K562 (cell line): ENCODE results near the gene NUP210. TPM values are rescaled to one million over a fixed set of nuclear protein-coding genes. Genes with fewer than 3 reads are reported as not detected.

Source experiments
- CAMTA2 ChIP-seq: fragments of 250-450 bp; sonication (Bioruptor Pico); conservative IDR thresholded peaks from 2 replicates; pipeline ENCODE4 v1.5.1; 2022
- CBX1 ChIP-seq: sonication (generic); IDR thresholded peaks from 2 replicates; pipeline ENCODE4 v1.6.1; 2016; ENCODE audit warnings: antibody characterized with exemption, low read depth, mild to moderate bottlenecking
- CREB1 ChIP-seq, 2 experiments: sonication (generic) in 1 of 2; formaldehyde crosslinking in 1 of 2; IDR thresholded peaks; 2 replicates each; pipeline versions ENCODE4 v1.6.1 to v1.8.0; 2012 to 2022; ENCODE audit warnings: inconsistent platforms in 1 of 2, mild to moderate bottlenecking in 1 of 2, missing genetic modification reagents in 1 of 2, moderate library complexity in 1 of 2
- E2F4 ChIP-seq: sonication (generic); formaldehyde crosslinking; IDR thresholded peaks from 2 replicates; pipeline ENCODE4 v1.8.0; 2022; ENCODE audit warnings: mild to moderate bottlenecking, low read depth, missing genetic modification reagents
- E2F5 ChIP-seq: sonication (generic); formaldehyde crosslinking; IDR thresholded peaks from 2 replicates; pipeline ENCODE4 v1.8.0; 2022; ENCODE audit warnings: mild to moderate bottlenecking, missing genetic modification reagents
- FIP1L1 ChIP-seq: fragments of 200-400 bp; formaldehyde crosslinking; IDR thresholded peaks from 2 replicates; pipeline ENCODE4 v1.6.1; 2018; ENCODE audit warnings: mild to moderate bottlenecking, low read depth, low read length; ENCODE audit not compliant: poor library complexity, severe bottlenecking
- FUS ChIP-seq: fragments of 200-400 bp; formaldehyde crosslinking; optimal IDR thresholded peaks from 2 replicates; pipeline ENCODE3; 2017; ENCODE audit warnings: low read depth, low read length
- GABPB1 ChIP-seq: sonication (generic); formaldehyde crosslinking; IDR thresholded peaks from 2 replicates; pipeline ENCODE4 v1.8.0; 2022; ENCODE audit warnings: mild to moderate bottlenecking, missing genetic modification reagents
- L3MBTL2 ChIP-seq: fragments of 450-650 bp; IDR thresholded peaks from 2 replicates; pipeline ENCODE4 v1.6.1; 2016; ENCODE audit warnings: mild to moderate bottlenecking, moderate library complexity
- PREB ChIP-seq: sonication (generic); formaldehyde crosslinking; IDR thresholded peaks from 2 replicates; pipeline ENCODE4 v1.8.1; 2023; ENCODE audit warnings: mild to moderate bottlenecking, missing genetic modification reagents
- SP1 ChIP-seq: sonication (generic); formaldehyde crosslinking; IDR thresholded peaks from 2 replicates; pipeline ENCODE4 v1.8.1; 2022; ENCODE audit warnings: mild to moderate bottlenecking, missing genetic modification reagents
- ZBTB17 ChIP-seq: fragments of 450-650 bp; formaldehyde crosslinking; IDR thresholded peaks from 2 replicates; pipeline ENCODE4 v1.4.0; 2020; ENCODE audit warnings: mild to moderate bottlenecking
- ZBTB33 ChIP-seq: sonication (generic); formaldehyde crosslinking; IDR thresholded peaks from 2 replicates; pipeline ENCODE4 v1.8.1; 2023; ENCODE audit warnings: mild to moderate bottlenecking, missing genetic modification reagents
- ZBTB7A ChIP-seq: IDR thresholded peaks from 2 replicates; pipeline ENCODE4 v1.6.1; 2011; ENCODE audit warnings: low read depth, mild to moderate bottlenecking, low read length, moderate library complexity, borderline replicate concordance; ENCODE audit not compliant: control insufficient read depth
- ZNF589 ChIP-seq: fragments of 200-800 bp; sonication (Bioruptor generic); IDR thresholded peaks from 2 replicates; pipeline ENCODE4 v1.6.1; 2016; ENCODE audit warnings: low read depth, missing genetic modification characterization, missing compliant biosample characterization
- polyA plus RNA-seq, 8 experiments: library from polyadenylated mRNA; depleted of rRNA in 4 of 8; stranded (reverse) in 5 of 8; unstranded in 3 of 8; fragments of >200 nt; fragmentation: Nextera tagmentation in 2 of 8; fragmentation: Illumina TruSeq in 1 of 8; extraction: Ambion mirVana in 2 of 8; extraction: Trizol in 1 of 8; gene quantifications; 2 replicates each; pipeline versions ENCODE4 v1.2.1 to v1.2.3, GENCODE V29; 2011 to 2014; ENCODE audit warnings: inconsistent platforms in 1 of 8, missing spikeins in 1 of 8
- total RNA-seq, 7 experiments: library from RNA; depleted of rRNA in 6 of 7; stranded (reverse); fragments of >200 nt in 6 of 7; fragmentation: Illumina TruSeq in 2 of 7; extraction: Trizol in 2 of 7; gene quantifications; 2 replicates each; pipeline versions ENCODE4 v1.2.1 to v1.2.3, GENCODE V29; 2011 to 2021; ENCODE audit warnings: low replicate concordance in 1 of 7

The NUP210 gene
- total and polyA plus RNA-seq, 9 of the 15 experiments (the other 6 are each of a cell fraction or from before 2014, with no cell fraction given): 1.2 to 138 (median 44.0) TPM

- TF ChIP-seq FUS: peak; percentile 48
- peak; percentile 70; the same call in 1 of the 2 replicates for TF ChIP-seq GABPB1 (CRISPR knock-in tag)
- TF ChIP-seq PREB (CRISPR knock-in tag): 0 out of 2 replicates have a peak, but pooled peaks have one; percentile 46
- TF ChIP-seq CREB1 (IDR thresholded peaks at IDR 0.05): 0 out of 2 replicates have a peak, but pooled peaks have one; percentile 10
- TF ChIP-seq CREB1 (CRISPR knock-in tag; IDR thresholded peaks at IDR 0.05): peak; percentile 70
- no peak for TF ChIP-seq FIP1L1
- peak; percentile 91 for TF ChIP-seq E2F5 (CRISPR knock-in tag)
- no peak for TF ChIP-seq ZNF589
- TF ChIP-seq ZBTB17 (CRISPR knock-in tag): peak; percentile 21; the same call in 1 of the 2 replicates
- peak; percentile 63; the same call in 1 of the 2 replicates for TF ChIP-seq SP1
- TF ChIP-seq E2F4: no peak
- peak; percentile 89 for TF ChIP-seq L3MBTL2
- TF ChIP-seq CAMTA2 (CRISPR knock-in tag): 0 out of 2 replicates have a peak, but pooled peaks have one; percentile 6
- peak; percentile 85 for TF ChIP-seq ZBTB7A
- TF ChIP-seq CBX1: 0 out of 2 replicates have a peak, but pooled peaks have one; percentile 19
- TF ChIP-seq ZBTB33: no peak
Observed at GRCh38 chr3:13419505-13420044, 547 bp downstream of the NUP210 start (continued).
